GM12892 (cell line): Measurements from ENCODE around the gene ZNRF1.

Source experiments
- POLR2A ChIP-seq: IDR thresholded peaks from 2 replicates; pipeline ENCODE4 v1.6.1; 2011; ENCODE audit warnings: low read depth, low read length, control low read depth
- POLR2AphosphoS5 ChIP-seq: IDR thresholded peaks from 2 replicates; pipeline ENCODE4 v1.6.1; 2011; ENCODE audit warnings: low read depth, low read length, control low read depth
- TAF1 ChIP-seq: IDR thresholded peaks from 2 replicates; pipeline ENCODE4 v1.6.1; 2011; ENCODE audit warnings: low read depth, mild to moderate bottlenecking, control low read depth, low read length, borderline replicate concordance

- TF ChIP-seq POLR2A: no peak
- TF ChIP-seq POLR2AphosphoS5: no peak
- TF ChIP-seq TAF1: no peak
Measured at GRCh38 chr16:75099738-75100602, 101.1 kb downstream of the ZNRF1 start.
